Bronchial epithelial cell (primary cell): ENCODE measurements around the gene SERPINE3. TPM values are rescaled to one million over a fixed set of nuclear protein-coding genes. Genes with fewer than 3 reads are reported as not detected.

ENCODE experiments used
- DNase-seq: peaks from one replicate; pipeline ENCODE4 v3.0.0-alpha.2; 2010; ENCODE audit warnings: low read depth
- FAIRE-seq: peaks from 2 replicates; lab custom pipeline; 2011; peaks lifted over from hg19 to GRCh38; lab: Jason Lieb, UNC
- H3K27me3 ChIP-seq: 2 replicates; pipeline ENCODE4 v1.5.1; 2011; ENCODE audit warnings: low read length; ENCODE audit not compliant: control insufficient read depth, insufficient read depth
- H3K36me3 ChIP-seq: 2 replicates; pipeline ENCODE4 v1.5.1; 2011; ENCODE audit warnings: low read length; ENCODE audit not compliant: control insufficient read depth, insufficient read depth
- H3K4me3 ChIP-seq: 2 replicates; pipeline ENCODE4 v1.5.1; 2011; ENCODE audit warnings: mild to moderate bottlenecking, low read depth, low read length, control low read depth
- CTCF ChIP-seq: IDR thresholded peaks from 2 replicates; pipeline ENCODE4 v1.5.1; 2011; ENCODE audit warnings: mild to moderate bottlenecking, moderate library complexity, low read length, control low read depth, inconsistent platforms; ENCODE audit not compliant: insufficient read depth, severe bottlenecking
- total RNA-seq: library from RNA; depleted of rRNA; stranded (reverse); fragments of >200 nt; gene quantifications from 2 replicates; pipeline ENCODE4 v1.2.1, GENCODE V29; 2014

SERPINE3 gene
- total RNA-seq, 1 donor from 2014 or later = not detected

- no peak for TF ChIP-seq CTCF
- no peaks in the 10 kb centered on the region for H3K36me3 ChIP-seq
- no peak for FAIRE-seq
- DNase-seq = peak; percentile 47
- no peak overlapping the region for H3K4me3 ChIP-seq
- H3K27me3 ChIP-seq = no peaks in the 10 kb centered on the region
Measured at GRCh38 chr13:51342706-51343105, 3.2 kb downstream of the SERPINE3 start.

GRCh38 chr13:51343475-51343874, 4.0 kb downstream of the SERPINE3 start:
- DNase-seq = no peak
- no peaks in the 10 kb centered on the region for H3K36me3 ChIP-seq
- no peak for FAIRE-seq
- no peak overlapping the region for H3K4me3 ChIP-seq
- H3K27me3 ChIP-seq = no peaks in the 10 kb centered on the region
- no peak for TF ChIP-seq CTCF

- DNase-seq (no peak), FAIRE-seq (no peak)
- no peak overlapping the region for H3K4me3 ChIP-seq
- TF ChIP-seq CTCF = no peak
- H3K27me3 ChIP-seq = no peaks in the 10 kb centered on the region
- no peaks in the 10 kb centered on the region for H3K36me3 ChIP-seq
Measured at GRCh38 chr13:51346397-51346796, 6.9 kb downstream of the SERPINE3 start.

GRCh38 chr13:51347099-51347498, 7.6 kb downstream of the SERPINE3 start:
- no peak for TF ChIP-seq CTCF
- Histone ChIP-seq H3K36me3 (no peaks in the 10 kb centered on the region), H3K4me3 (no peak overlapping the region), H3K27me3 (no peaks in the 10 kb centered on the region)
- no peak for DNase-seq
- no peak for FAIRE-seq

- TF ChIP-seq CTCF = no peak
- peak; percentile 40 for FAIRE-seq
- Histone ChIP-seq H3K4me3 (no peak overlapping the region), H3K27me3 (no peaks in the 10 kb centered on the region), H3K36me3 (no peaks in the 10 kb centered on the region)
- no peak for DNase-seq
Measured at GRCh38 chr13:51348069-51348967, 8.8 kb downstream of the SERPINE3 start.
